Thoracic aorta (tissue), 2 donors: ENCODE results near the gene CATSPERZ. TPM values are rescaled to one million over a fixed set of nuclear protein-coding genes. Genes with fewer than 3 reads are reported as not detected.

Source experiments
- ATAC-seq: fragments of 150-250 bp; one replicate; pipeline ENCODE4 v1.8.0; 2017; ENCODE audit warnings: low read depth; ENCODE audit not compliant: insufficient number of reproducible peaks, low FRiP score
- DNase-seq: peaks from one replicate; pipeline ENCODE4 v3.0.0-alpha.2; 2020; ENCODE audit warnings: low spot score
- H3K27ac ChIP-seq, 2 donors: fragments of 200-600 bp; sonication (generic); 1 replicate in 1 of 2; 2 replicates in 1 of 2; pipeline ENCODE4 v1.5.1; 2016; ENCODE audit warnings: mild to moderate bottlenecking in 2 of 2, moderate library complexity in 2 of 2
- H3K27me3 ChIP-seq: fragments of 200-600 bp; sonication (generic); replicated peaks from 2 replicates; pipeline ENCODE4 v1.6.0; 2016; ENCODE audit warnings: mild to moderate bottlenecking; ENCODE audit not compliant: insufficient read depth
- H3K36me3 ChIP-seq: fragments of 200-600 bp; sonication (generic); one replicate; pipeline ENCODE4 v1.5.1; 2016
- H3K4me1 ChIP-seq, 2 donors: fragments of 200-600 bp; sonication (generic); 1 replicate in 1 of 2; 2 replicates in 1 of 2; pipeline versions ENCODE4 v1.5.1 to v1.6.0; 2016; ENCODE audit warnings: low read depth in 2 of 2, mild to moderate bottlenecking in 1 of 2; ENCODE audit not compliant: control insufficient read depth in 1 of 2
- H3K4me3 ChIP-seq: fragments of 200-600 bp; sonication (generic); 2 replicates; pipeline ENCODE4 v1.5.1; 2016; ENCODE audit warnings: mild to moderate bottlenecking
- H3K9me3 ChIP-seq: fragments of 200-600 bp; sonication (generic); 2 replicates; pipeline ENCODE4 v1.5.1; 2016
- total RNA-seq, 2 donors: library from RNA; depleted of rRNA; stranded (reverse); fragments of >200 nt; gene quantifications; one replicate each; pipeline versions ENCODE4 v1.1.0 to v1.2.3, GENCODE V29; 2016
- TF ChIP-seq, protein P1 (sequence below): fragments of 200-600 bp; sonication (generic); IDR thresholded peaks from one replicate; pipeline ENCODE4 v1.5.1; 2019; ENCODE audit warnings: antibody characterized with exemption

The CATSPERZ gene
- total RNA-seq, 2 donors from 2014 or later, result not detected

DNA sequence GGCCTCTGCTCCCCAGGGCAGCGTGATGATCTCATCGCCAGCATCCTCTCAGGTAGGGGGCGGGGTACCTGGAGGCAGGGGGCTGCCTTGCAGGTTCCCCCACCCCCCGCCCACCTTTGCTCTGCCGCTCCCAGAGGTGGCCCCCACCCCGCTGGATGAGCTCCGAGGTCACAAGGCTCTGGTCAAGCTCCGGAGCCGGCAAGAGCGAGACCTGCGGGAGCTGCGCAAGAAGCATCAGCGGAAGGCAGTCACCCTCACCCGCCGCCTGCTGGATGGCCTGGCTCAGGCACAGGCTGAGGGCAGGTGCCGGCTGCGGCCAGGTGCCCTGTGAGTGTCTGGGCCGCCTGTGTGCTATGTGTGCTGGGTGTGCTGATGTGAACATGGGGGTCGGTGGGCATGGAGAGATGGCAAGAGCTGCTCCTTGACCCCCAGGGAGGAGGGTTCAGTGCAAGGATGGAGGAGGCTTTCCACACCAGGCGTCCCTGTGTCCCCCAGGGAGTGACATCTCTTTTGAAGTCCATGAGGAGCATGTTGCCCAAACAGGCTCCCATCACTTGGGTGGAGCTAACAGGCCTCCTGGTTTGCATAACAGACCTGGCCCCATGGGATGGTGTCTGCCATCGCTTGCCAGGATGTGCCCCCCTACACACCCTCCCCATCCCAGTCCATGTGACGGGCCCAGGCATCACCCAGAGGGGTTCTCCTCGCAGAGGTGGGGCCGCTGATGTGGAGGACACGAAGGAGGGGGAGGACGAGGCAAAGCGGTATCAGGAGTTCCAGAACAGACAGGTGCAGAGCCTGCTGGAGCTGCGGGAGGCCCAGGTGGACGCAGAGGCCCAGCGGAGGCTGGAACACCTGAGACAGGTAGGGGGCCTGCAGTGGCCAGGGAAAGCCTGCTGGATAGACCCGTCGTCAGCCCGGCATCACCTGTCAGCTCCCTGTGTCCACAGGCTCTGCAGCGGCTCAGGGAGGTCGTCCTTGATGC lies 34.7 kb upstream of the CATSPERZ start:
- peaks cover 47% of the 10 kb centered on the region for H3K36me3 ChIP-seq
- no peaks in the 10 kb centered on the region for H3K27me3 ChIP-seq
- no peaks in the 10 kb centered on the region for H3K9me3 ChIP-seq
- ATAC-seq (no peak), DNase-seq (no peak)
- no peak overlapping the region for H3K4me3 ChIP-seq
- TF ChIP-seq, protein P1, sequence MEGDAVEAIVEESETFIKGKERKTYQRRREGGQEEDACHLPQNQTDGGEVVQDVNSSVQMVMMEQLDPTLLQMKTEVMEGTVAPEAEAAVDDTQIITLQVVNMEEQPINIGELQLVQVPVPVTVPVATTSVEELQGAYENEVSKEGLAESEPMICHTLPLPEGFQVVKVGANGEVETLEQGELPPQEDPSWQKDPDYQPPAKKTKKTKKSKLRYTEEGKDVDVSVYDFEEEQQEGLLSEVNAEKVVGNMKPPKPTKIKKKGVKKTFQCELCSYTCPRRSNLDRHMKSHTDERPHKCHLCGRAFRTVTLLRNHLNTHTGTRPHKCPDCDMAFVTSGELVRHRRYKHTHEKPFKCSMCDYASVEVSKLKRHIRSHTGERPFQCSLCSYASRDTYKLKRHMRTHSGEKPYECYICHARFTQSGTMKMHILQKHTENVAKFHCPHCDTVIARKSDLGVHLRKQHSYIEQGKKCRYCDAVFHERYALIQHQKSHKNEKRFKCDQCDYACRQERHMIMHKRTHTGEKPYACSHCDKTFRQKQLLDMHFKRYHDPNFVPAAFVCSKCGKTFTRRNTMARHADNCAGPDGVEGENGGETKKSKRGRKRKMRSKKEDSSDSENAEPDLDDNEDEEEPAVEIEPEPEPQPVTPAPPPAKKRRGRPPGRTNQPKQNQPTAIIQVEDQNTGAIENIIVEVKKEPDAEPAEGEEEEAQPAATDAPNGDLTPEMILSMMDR, result no peak
- H3K27ac ChIP-seq, result no peak overlapping the region
- peaks cover 10 to 18% of the 10 kb centered on the region in 2 donors for H3K4me1 ChIP-seq

DNA sequence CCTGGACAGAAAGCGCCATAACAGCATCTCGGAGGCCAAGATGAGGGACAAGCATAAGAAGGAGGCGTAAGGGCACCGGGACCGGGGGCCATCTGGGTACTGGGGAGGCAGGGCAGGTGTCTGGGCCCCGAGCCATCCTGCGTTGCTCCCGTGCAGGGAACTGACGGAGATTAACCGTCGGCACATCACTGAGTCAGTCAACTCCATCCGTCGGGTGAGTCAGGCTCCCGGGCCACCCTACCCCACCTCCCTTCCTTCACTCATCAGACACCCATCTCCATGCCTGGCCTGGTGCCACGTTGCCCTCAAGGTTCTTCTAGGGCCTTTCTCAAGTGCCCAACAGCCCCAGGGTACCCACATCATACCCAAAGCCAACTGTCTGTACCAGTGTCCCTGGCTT lies 33.8 kb upstream of the CATSPERZ start:
- Histone ChIP-seq H3K4me3 (no peak overlapping the region), H3K27me3 (no peaks in the 10 kb centered on the region), H3K27ac (no peak overlapping the region), H3K36me3 (peaks cover 47% of the 10 kb centered on the region), H3K4me1 (peaks cover 10 to 18% of the 10 kb centered on the region in 2 donors), H3K9me3 (no peaks in the 10 kb centered on the region)
- DNase-seq (no peak), ATAC-seq (no peak)
- TF ChIP-seq, protein P1, result no peak

DNA sequence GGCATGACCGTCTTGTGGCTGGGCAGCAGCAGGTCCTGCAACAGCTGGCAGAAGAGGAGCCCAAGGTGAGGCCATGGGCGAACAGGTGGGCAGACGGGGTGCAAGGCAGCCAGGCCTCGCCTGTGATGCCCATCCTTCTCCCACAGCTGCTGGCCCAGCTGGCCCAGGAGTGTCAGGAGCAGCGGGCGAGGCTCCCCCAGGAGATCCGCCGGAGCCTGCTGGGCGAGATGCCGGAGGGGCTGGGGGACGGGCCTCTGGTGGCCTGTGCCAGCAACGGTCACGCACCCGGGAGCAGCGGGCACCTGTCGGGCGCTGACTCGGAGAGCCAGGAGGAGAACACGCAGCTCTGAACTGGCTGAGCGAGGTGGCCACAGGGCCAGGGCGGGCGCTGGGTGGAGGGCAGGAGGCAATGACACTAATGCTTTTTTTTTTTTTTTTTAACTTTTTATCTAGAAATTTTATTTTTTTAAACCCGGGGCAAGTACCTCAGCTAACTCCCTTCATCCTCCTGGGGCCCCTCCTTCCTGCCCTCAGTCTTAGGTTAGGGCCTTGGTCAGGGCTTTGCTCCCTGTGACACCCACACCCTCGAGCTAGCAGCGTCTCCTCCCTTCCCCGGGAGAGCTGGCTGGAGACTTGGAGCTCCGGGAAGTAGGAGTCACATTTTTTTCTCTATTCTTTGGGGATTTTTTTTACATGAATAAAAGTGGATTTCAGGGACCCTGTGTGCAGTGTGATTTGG lies 32.8 kb upstream of the CATSPERZ start:
- no peak overlapping the region for H3K4me3 ChIP-seq
- no peaks in the 10 kb centered on the region for H3K27me3 ChIP-seq
- DNase-seq (no peak), ATAC-seq (no peak)
- H3K9me3 ChIP-seq, result no peaks in the 10 kb centered on the region
- TF ChIP-seq, protein P1, result no peak
- H3K36me3 ChIP-seq, result peaks cover 37% of the 10 kb centered on the region
- H3K27ac ChIP-seq, result peak overlapping the region; percentile 80 to 92
- peaks cover 10 to 28% of the 10 kb centered on the region in 2 donors for H3K4me1 ChIP-seq

DNA sequence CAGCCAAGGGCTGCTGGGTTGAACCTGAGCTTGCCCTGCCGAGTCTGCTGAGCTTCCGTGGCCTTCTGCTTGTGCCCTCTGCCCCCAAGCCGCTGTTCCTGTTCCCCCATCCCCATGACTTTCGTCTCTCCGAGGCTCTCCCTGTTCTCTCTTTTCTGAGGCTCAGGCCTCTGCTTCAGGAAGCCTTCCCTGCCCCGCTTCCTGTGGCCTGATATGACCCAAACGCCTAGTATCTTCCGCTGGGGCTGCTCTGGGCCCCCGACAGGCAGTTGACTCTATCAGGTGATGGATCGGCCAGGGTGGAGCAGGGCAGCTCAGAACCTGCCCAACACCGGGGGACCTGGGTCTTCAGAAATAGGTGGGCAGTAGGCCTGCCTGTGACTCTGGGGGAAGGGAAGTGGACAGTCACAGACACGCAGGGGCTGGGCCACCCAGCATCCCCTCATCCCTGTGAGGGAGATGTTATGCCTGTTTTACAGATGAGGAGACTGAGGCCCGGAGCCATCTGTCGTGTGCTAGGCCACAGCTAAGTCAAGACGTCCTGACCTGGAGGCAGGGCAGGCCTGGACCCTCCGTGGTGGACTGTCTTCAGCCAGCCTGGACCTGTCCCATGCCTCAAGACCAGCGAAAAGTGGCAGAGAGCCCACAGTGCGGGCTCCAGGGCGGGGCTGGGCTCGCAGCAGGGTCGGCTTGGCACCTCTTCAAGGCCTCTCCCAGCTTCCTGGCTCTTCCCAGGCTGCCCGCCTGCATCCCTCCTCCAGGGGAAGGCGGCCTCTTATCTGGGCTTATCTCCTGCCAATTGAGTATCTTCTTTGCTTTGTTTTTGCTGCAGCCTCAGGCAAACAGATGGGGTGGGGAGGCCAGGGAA lies 31.9 kb upstream of the CATSPERZ start:
- DNase-seq (no peak), ATAC-seq (no peak)
- Histone ChIP-seq H3K27ac (peak overlapping the region; percentile 80 to 92), H3K4me1 (peaks cover 10 to 28% of the 10 kb centered on the region in 2 donors), H3K36me3 (peaks cover 28% of the 10 kb centered on the region), H3K9me3 (no peaks in the 10 kb centered on the region), H3K27me3 (no peaks in the 10 kb centered on the region), H3K4me3 (peak overlapping the region; percentile 76)
- TF ChIP-seq, protein P1, result no peak
